NCI-H2171 (cell line): ENCODE measurements around the gene STUB1.
A peak's percentile ranks its signal among the peaks of the same experiment; 100 is the strongest.

Source experiments
- DNase-seq: peaks from one replicate; lab custom pipeline; 2025; lab: John Stamatoyannopoulos, UW

STUB1 gene

GRCh38 chr16:679814-680624 is at the start of gene STUB1:
TSS of gene STUB1 (plus strand) at chr16:680410. CDS start at chr16:680526, 116 bp downstream.
- peak; percentile 91 for DNase-seq

GRCh38 chr16:630815-631405 is 49.3 kb upstream of the STUB1 start, which contains the start of gene WFIKKN1:
TSS of gene WFIKKN1 (plus strand) at chr16:630985. CDS start at chr16:631254, 269 bp downstream.
- DNase-seq, result no peak

- no peak for DNase-seq
These were observed 48.3 kb upstream of the STUB1 start for GRCh38 chr16:631808-632358.

- no peak for DNase-seq
These were observed 47.5 kb upstream of the STUB1 start for GRCh38 chr16:632486-633335.

- no peak for DNase-seq
These were observed 46.7 kb upstream of the STUB1 start for GRCh38 chr16:633336-634050.

- DNase-seq, result no peak
These were observed 46.0 kb upstream of the STUB1 start for GRCh38 chr16:634051-634670.

- DNase-seq, result no peak
These were observed 45.2 kb upstream of the STUB1 start for GRCh38 chr16:634996-635395.

- no peak for DNase-seq
These were observed 44.5 kb upstream of the STUB1 start for GRCh38 chr16:635573-636205.

- peak; percentile 94 for DNase-seq
These were observed 43.8 kb upstream of the STUB1 start, which contains the start of gene METTL26 for GRCh38 chr16:636206-637080. TSS of gene METTL26 (minus strand) at chr16:636305. CDS start at chr16:636290, 15 bp downstream.

GRCh38 chr16:637081-638018 is 42.9 kb upstream of the STUB1 start:
- peak; percentile 83 for DNase-seq

- DNase-seq, result no peak
These were observed 42.1 kb upstream of the STUB1 start for GRCh38 chr16:638034-638543.

- no peak for DNase-seq
These were observed 41.4 kb upstream of the STUB1 start for GRCh38 chr16:638836-639235.

- no peak for DNase-seq
These were observed 39.6 kb upstream of the STUB1 start for GRCh38 chr16:640614-641013.

- peak; percentile 69 for DNase-seq
These were observed 38.7 kb upstream of the STUB1 start, which contains the start of gene MCRIP2 for GRCh38 chr16:641326-642188. TSS of gene MCRIP2 (plus strand) at chr16:641828. CDS start at chr16:641992, 164 bp downstream.

- DNase-seq, result no peak
These were observed 37.8 kb upstream of the STUB1 start for GRCh38 chr16:642189-643049.

GRCh38 chr16:643050-643368 is 37.2 kb upstream of the STUB1 start:
- DNase-seq, result no peak
